CD4-positive, alpha-beta memory T cell (primary cell): Measurements from ENCODE around the gene SMARCB1. TPM values are rescaled to one million over a fixed set of nuclear protein-coding genes. Genes with fewer than 3 reads are reported as not detected.

Source experiments
- CTCF ChIA-PET: fragments of 350-600 bp; sonication (Branson Sonifier 250); formaldehyde crosslinking; loops from one replicate; lab custom pipeline; 2021; ENCODE audit warnings: inconsistent platforms; ENCODE audit not compliant: partially characterized antibody; lab: Charles Lee
- POLR2A ChIA-PET: fragments of 350-600 bp; sonication (Branson Sonifier 250); formaldehyde crosslinking; loops from one replicate; lab custom pipeline; 2021; ENCODE audit not compliant: partially characterized antibody; lab: Charles Lee
- DNase-seq, 5 donors: peaks; one replicate each; pipeline versions ENCODE4 v3.0.0 to v3.0.0-alpha.2; 2020 to 2022; ENCODE audit warnings: mixed read lengths in 1 of 5
- H3K27ac ChIP-seq: one replicate; pipeline ENCODE4 v1.7.0; 2013; ENCODE audit warnings: low read depth, low read length
- H3K27me3 ChIP-seq: 2 replicates; pipeline ENCODE4 v1.7.0; 2013; ENCODE audit warnings: mild to moderate bottlenecking, low read length, moderate library complexity; ENCODE audit not compliant: insufficient read depth
- H3K36me3 ChIP-seq: 2 replicates; pipeline ENCODE4 v1.7.0; 2013; ENCODE audit warnings: mild to moderate bottlenecking, low read length, moderate library complexity; ENCODE audit not compliant: insufficient read depth
- H3K4me1 ChIP-seq: 2 replicates; pipeline ENCODE4 v1.7.0; 2013; ENCODE audit warnings: mild to moderate bottlenecking, low read length, moderate library complexity; ENCODE audit not compliant: insufficient read depth
- H3K4me3 ChIP-seq, 2 donors: one replicate each; pipeline ENCODE4 v1.7.0; 2013; ENCODE audit warnings: low read length in 2 of 2, mild to moderate bottlenecking in 1 of 2
- H3K9me3 ChIP-seq, 2 donors: one replicate each; pipeline ENCODE4 v1.7.0; 2013; ENCODE audit warnings: low read length in 2 of 2, control low read depth in 1 of 2; ENCODE audit not compliant: control insufficient read depth in 1 of 2
- H3K27ac Mint-ChIP-seq, 7 donors: one replicate each; pipeline ENCODE4 v1.8.0; 2020 to 2021; ENCODE audit warnings: mixed read lengths in 7 of 7, mild to moderate bottlenecking in 6 of 7, inconsistent platforms in 3 of 7, moderate library complexity in 3 of 7
- H3K27me3 Mint-ChIP-seq, 2 donors: one replicate each; pipeline ENCODE4 v1.8.0; 2020 to 2021; ENCODE audit warnings: mixed read lengths in 2 of 2
- H3K36me3 Mint-ChIP-seq, 2 donors: one replicate each; pipeline ENCODE4 v1.8.0; 2020 to 2021; ENCODE audit warnings: mixed read lengths in 2 of 2, inconsistent platforms in 1 of 2, mild to moderate bottlenecking in 1 of 2
- H3K4me1 Mint-ChIP-seq, 4 donors: one replicate each; pipeline ENCODE4 v1.8.0; 2020 to 2021; ENCODE audit warnings: mixed read lengths in 4 of 4, mild to moderate bottlenecking in 1 of 4
- H3K4me3 Mint-ChIP-seq, 8 donors: one replicate each; pipeline ENCODE4 v1.8.0; 2020 to 2021; ENCODE audit warnings: mixed read lengths in 8 of 8, mild to moderate bottlenecking in 7 of 8, moderate library complexity in 6 of 8, inconsistent platforms in 3 of 8
- H3K9me3 Mint-ChIP-seq, 8 donors: one replicate each; pipeline ENCODE4 v1.8.0; 2020 to 2021; ENCODE audit warnings: mixed read lengths in 8 of 8, mild to moderate bottlenecking in 5 of 8, inconsistent platforms in 3 of 8, moderate library complexity in 1 of 8
- intact Hi-C: fragments of 100-400 bp; cut with micrococcal nuclease; formaldehyde crosslinking; loops from one replicate; pipeline ENCODE4 v1.15.1; 2023
- polyA plus RNA-seq, 2 donors: library from polyadenylated mRNA; unstranded; fragments of 300-500 nt; fragmentation: Illumina TruSeq; gene quantifications; one replicate each; pipeline ENCODE4 v1.2.3, GENCODE V29; 2021
- total RNA-seq, 2 experiments: library from RNA; stranded (reverse); gene quantifications; one replicate each; pipeline ENCODE4 v1.2.3, GENCODE V29; 2021

The SMARCB1 gene
- total and polyA plus RNA-seq, 4 experiments from 2014 or later: 36.6 to 46.0 (median 41.7) TPM

DNA sequence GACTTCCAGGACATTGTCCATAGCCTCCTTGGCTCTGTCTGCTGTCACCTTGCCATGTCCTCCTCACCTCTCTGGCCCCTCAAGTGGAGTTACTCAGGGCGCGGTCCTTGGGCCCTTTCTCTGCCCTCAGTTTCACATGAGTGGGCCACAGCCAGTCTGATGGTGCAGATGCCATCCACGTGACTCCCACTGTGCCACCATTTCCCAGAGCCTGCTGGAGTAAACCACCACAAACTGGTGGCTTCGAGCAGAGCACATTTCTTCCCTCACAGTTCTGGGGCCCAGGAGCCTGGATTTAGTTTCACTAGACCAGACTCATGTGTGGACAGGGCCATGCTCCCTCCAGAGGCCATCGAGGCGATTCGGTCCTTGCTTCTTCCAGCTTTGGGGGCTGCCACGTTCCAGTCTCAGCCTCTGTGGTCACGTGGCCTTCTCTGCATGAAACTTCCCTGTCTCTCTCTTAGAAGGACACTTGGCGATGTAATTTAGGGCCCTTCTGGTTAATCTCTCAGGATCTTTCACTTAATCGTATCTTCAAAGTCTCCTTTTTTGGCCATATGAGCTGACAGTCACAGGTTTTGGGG lies 14.6 kb downstream of the SMARCB1 start:
- H3K9me3 Mint-ChIP-seq: no peaks in the 10 kb centered on the region
- intact Hi-C loops: no loop called here
- H3K4me3 Mint-ChIP-seq: no peak overlapping the region
- CTCF ChIA-PET: no interaction called here
- no peaks in the 10 kb centered on the region for H3K9me3 ChIP-seq
- peak overlapping the region in 2 of 7 donors; percentile 24 to 55 for H3K27ac Mint-ChIP-seq
- DNase-seq: no peak
- H3K27ac ChIP-seq: no peak overlapping the region
- H3K4me1 Mint-ChIP-seq: no peaks in the 10 kb centered on the region
- H3K36me3 ChIP-seq: peaks cover 62% of the 10 kb centered on the region
- H3K4me3 ChIP-seq: no peak overlapping the region
- H3K27me3 ChIP-seq: no peaks in the 10 kb centered on the region
- H3K27me3 Mint-ChIP-seq: no peaks in the 10 kb centered on the region
- H3K36me3 Mint-ChIP-seq: peaks cover 55 to 73% of the 10 kb centered on the region in 2 donors
- H3K4me1 ChIP-seq: no peaks in the 10 kb centered on the region
- POLR2A ChIA-PET: interaction anchor here (0.6 to 1.3 kb wide), 2 partner anchors 13 kb away, joined by 3 read pairs; no protein-coding TSS in a partner anchor

DNA sequence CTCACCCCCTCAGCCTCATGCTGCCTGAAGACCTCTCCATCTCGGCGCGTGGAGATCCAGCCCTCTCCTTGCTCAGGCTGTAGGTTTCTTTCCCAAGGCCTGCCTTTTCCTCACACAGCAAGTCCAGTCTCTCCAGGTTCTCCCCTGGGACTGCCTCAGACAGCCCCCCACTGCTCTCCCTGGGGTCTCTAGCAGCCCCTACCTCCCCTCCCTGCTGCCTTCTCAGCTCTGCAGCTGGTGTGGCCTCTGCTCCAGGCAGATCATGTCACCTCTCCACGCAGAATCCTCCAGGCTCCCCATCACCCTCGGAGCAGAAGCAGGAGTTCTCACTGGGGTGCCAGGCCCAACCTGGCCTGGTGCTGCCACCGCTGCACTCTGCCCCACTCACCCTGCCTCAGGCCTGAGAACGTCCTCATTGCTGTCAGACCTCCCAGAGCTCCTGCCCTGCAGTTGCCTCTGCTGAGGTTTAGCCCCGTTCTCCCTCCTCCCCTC lies 15.2 kb downstream of the SMARCB1 start:
- DNase-seq: no peak
- Mint-ChIP-seq H3K9me3 (no peaks in the 10 kb centered on the region), H3K27me3 (no peaks in the 10 kb centered on the region), H3K36me3 (peaks cover 58 to 71% of the 10 kb centered on the region in 2 donors), H3K4me1 (no peaks in the 10 kb centered on the region), H3K4me3 (no peak overlapping the region), H3K27ac (peak overlapping the region in 2 of 7 donors; percentile 53 to 75)
- no peak overlapping the region for H3K27ac ChIP-seq
- ChIA-PET POLR2A (interaction anchor here (0.6 to 1.3 kb wide), 2 partner anchors 12 to 13 kb away, joined by 3 read pairs; no protein-coding TSS in a partner anchor), CTCF (no interaction called here)
- intact Hi-C loops: no loop called here
- peaks cover 60% of the 10 kb centered on the region for H3K36me3 ChIP-seq
- no peak overlapping the region for H3K4me3 ChIP-seq
- H3K9me3 ChIP-seq: no peaks in the 10 kb centered on the region
- H3K27me3 ChIP-seq: no peaks in the 10 kb centered on the region
- H3K4me1 ChIP-seq: no peaks in the 10 kb centered on the region

DNA sequence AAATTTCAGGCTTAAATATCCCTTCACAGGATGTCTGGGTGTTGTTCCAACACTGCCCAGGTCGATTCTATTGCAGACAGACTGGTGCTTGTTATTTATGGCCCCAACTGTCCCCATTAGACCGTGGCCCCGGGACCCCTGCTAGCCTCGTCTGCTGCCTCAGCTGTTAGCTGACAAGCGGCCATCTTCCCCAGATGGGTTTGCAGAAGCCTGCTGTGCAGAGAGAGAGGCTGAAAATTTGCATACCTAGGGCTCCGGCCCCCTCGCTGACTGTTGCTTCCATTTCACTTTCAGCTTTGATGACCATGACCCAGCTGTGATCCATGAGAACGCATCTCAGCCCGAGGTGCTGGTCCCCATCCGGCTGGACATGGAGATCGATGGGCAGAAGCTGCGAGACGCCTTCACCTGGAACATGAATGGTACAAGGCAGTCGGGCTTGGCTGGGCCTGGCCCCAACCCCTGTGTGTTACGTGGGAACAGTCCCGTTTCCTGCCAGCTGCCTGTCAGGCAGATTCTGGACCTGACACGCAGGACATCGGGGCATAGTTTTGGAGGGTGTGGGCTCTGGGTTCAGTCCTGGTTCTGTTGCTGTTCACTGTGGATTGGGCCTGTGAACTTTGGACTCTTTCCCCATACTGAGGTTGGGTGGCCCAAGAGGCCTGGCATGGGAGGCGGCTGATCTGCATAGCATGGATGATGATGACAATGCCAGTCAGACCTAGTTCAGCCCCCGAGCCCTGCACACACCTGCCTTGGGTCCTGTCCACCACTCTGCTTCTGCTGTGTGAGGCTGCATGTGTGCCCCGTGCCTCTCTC lies 16.4 kb downstream of the SMARCB1 start:
- H3K27ac ChIP-seq: no peak overlapping the region
- intact Hi-C loops: no loop called here
- no peak for DNase-seq
- H3K9me3 ChIP-seq: no peaks in the 10 kb centered on the region
- ChIA-PET POLR2A (no interaction called here), CTCF (no interaction called here)
- H3K27me3 ChIP-seq: no peaks in the 10 kb centered on the region
- H3K4me3 ChIP-seq: no peak overlapping the region
- peaks cover 63% of the 10 kb centered on the region for H3K36me3 ChIP-seq
- H3K36me3 Mint-ChIP-seq: peaks cover 62 to 72% of the 10 kb centered on the region in 2 donors
- H3K27ac Mint-ChIP-seq: peak overlapping the region in 2 of 7 donors; percentile 36 to 47
- H3K4me1 ChIP-seq: no peaks in the 10 kb centered on the region
- no peaks in the 10 kb centered on the region for H3K9me3 Mint-ChIP-seq
- H3K4me1 Mint-ChIP-seq: no peaks in the 10 kb centered on the region
- H3K27me3 Mint-ChIP-seq: no peaks in the 10 kb centered on the region
- H3K4me3 Mint-ChIP-seq: no peak overlapping the region

DNA sequence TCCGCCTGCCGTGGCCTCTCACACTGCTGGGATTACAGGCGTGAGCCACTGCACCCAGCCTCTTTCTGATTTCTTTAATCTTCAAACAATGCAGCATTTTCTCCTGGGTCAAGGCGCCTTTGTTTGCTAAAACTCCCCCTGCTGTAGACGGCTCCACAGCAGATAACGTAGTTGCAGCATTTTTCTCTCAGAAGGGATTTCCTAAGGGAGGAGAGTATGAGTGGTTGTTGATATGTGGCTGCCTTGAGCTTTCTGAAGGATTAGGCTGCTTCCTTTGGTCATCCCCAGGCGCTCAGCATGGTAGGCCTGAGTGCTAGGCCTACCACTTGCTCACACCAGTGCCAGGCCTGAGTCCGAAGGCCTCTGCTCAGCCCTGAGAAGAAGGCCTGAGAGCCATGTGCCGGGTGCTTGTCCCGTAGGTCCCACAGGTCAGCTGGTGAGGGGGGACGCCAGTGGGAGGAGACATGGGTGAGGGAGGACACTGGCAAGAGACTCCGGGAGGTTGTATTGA lies 18.1 kb downstream of the SMARCB1 start:
- no peaks in the 10 kb centered on the region for H3K9me3 Mint-ChIP-seq
- no peaks in the 10 kb centered on the region for H3K27me3 ChIP-seq
- no peak overlapping the region for H3K4me3 ChIP-seq
- no peaks in the 10 kb centered on the region for H3K27me3 Mint-ChIP-seq
- POLR2A ChIA-PET: no interaction called here
- no peak overlapping the region for H3K27ac ChIP-seq
- CTCF ChIA-PET: interaction anchor here (1.0 kb wide), 1 partner anchor 34 kb away, joined by 3 read pairs; no protein-coding TSS in a partner anchor
- H3K9me3 ChIP-seq: no peaks in the 10 kb centered on the region
- no peaks in the 10 kb centered on the region for H3K4me1 Mint-ChIP-seq
- peak overlapping the region in 2 of 7 donors; percentile 30 to 36 for H3K27ac Mint-ChIP-seq
- no peak for DNase-seq
- peaks cover 63% of the 10 kb centered on the region for H3K36me3 ChIP-seq
- H3K4me1 ChIP-seq: no peaks in the 10 kb centered on the region
- intact Hi-C loops: no loop called here
- H3K4me3 Mint-ChIP-seq: no peak overlapping the region
- peaks cover 59 to 66% of the 10 kb centered on the region in 2 donors for H3K36me3 Mint-ChIP-seq

DNA sequence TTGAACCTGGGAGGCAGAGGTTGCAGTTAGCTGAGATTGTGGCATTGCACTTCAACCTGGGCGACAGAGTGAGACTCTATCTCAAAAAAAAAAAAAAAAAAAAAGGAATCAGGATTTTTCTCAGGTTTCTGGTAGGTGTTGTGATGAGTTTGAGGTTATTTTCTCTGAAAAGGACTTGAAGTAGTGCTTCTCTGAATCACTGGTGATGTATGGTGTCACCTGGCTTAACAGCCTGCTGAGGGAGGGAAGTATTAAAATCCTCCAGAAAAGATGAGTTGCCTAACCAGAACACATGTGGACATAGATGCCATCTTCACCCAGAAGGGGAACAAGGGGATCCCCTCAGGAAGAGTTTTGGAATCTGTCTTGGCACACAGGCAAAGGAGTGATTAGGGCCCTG lies 20.1 kb downstream of the SMARCB1 start:
- Mint-ChIP-seq H3K27me3 (no peaks in the 10 kb centered on the region), H3K27ac (peak overlapping the region in 2 of 7 donors; percentile 0 to 22), H3K4me1 (peaks cover 0 to 2% (median 0%) of the 10 kb centered on the region in 4 donors), H3K36me3 (peaks cover 50 to 52% of the 10 kb centered on the region in 2 donors), H3K4me3 (no peak overlapping the region), H3K9me3 (no peaks in the 10 kb centered on the region)
- peaks cover 43% of the 10 kb centered on the region for H3K36me3 ChIP-seq
- H3K4me1 ChIP-seq: no peaks in the 10 kb centered on the region
- ChIA-PET POLR2A (no interaction called here), CTCF (no interaction called here)
- intact Hi-C loops: no loop called here
- no peak for DNase-seq
- no peak overlapping the region for H3K4me3 ChIP-seq
- no peaks in the 10 kb centered on the region for H3K27me3 ChIP-seq
- no peak overlapping the region for H3K27ac ChIP-seq
- H3K9me3 ChIP-seq: no peaks in the 10 kb centered on the region

DNA sequence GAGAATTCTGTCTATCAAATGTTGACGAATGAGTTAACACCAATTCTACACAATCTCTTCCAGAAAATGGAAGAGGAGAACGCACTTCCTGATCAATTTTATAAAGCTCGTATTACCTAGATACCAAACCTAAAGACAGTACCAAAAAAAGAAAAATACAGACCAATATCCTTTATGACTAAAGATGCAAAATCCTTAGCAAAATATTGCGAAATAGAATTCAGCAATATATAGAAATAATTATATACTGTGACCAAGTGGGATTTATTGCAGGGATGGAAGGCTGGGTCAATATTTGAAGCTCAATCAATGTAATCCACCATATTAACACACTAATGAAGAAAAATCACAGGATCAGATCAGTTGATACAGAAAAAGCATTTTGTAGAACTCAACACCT lies 25.6 kb downstream of the SMARCB1 start:
- Mint-ChIP-seq H3K36me3 (peaks cover 37 to 40% of the 10 kb centered on the region in 2 donors), H3K27ac (no peak overlapping the region)
- POLR2A ChIA-PET: no interaction called here

DNA sequence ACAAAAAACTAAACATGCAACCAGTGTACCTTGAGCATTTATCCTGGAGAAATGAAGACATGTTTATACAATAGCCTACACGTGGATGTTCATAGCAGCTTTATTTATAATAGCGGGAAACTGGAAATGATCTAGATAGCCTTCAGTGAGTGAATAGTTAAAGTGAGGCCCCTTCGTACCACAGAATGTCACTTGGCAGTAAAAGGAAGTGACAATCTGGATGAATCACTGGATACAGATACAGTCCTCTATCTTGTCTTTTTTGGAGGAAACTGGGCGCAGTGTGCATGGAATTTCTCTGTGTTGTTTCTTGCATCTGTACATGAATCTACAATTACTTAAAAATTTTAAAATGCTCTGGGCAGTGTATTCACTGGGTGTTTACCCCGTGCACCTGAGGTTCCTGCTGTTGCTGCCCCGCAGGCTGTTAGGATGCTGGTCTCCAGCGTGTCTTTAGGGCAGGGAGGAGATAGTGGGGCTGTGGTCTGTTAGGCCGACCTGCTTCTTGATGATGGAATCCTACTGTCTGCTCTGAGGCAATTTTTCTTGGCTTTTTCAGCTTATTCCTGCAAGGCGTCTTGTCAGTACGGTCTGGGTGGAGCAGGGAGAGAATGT lies 28.9 kb downstream of the SMARCB1 start:
- Mint-ChIP-seq H3K36me3 (peaks cover 40 to 58% of the 10 kb centered on the region in 2 donors), H3K27me3 (no peaks in the 10 kb centered on the region), H3K4me3 (no peak overlapping the region), H3K27ac (no peak overlapping the region), H3K9me3 (no peaks in the 10 kb centered on the region), H3K4me1 (peaks cover 0 to 3% (median 0%) of the 10 kb centered on the region in 4 donors)
- Histone ChIP-seq H3K27me3 (no peaks in the 10 kb centered on the region), H3K4me3 (no peak overlapping the region), H3K36me3 (peaks cover 22% of the 10 kb centered on the region), H3K4me1 (no peaks in the 10 kb centered on the region), H3K9me3 (no peaks in the 10 kb centered on the region), H3K27ac (no peak overlapping the region)
- ChIA-PET CTCF (no interaction called here), POLR2A (no interaction called here)
- no peak for DNase-seq
- intact Hi-C loops: no loop called here

More for the DNA sequence above, 25.6 kb downstream of the SMARCB1 start:
- H3K27me3 Mint-ChIP-seq: no peaks in the 10 kb centered on the region
- intact Hi-C loops: no loop called here
- DNase-seq: no peak
- peaks cover 12% of the 10 kb centered on the region for H3K36me3 ChIP-seq
- no peaks in the 10 kb centered on the region for H3K9me3 ChIP-seq
- CTCF ChIA-PET: no interaction called here
- no peak overlapping the region for H3K4me3 Mint-ChIP-seq
- no peaks in the 10 kb centered on the region for H3K9me3 Mint-ChIP-seq
- H3K4me3 ChIP-seq: no peak overlapping the region
- no peaks in the 10 kb centered on the region for H3K27me3 ChIP-seq
- no peaks in the 10 kb centered on the region for H3K4me1 ChIP-seq
- peaks cover 0 to 2% (median 0%) of the 10 kb centered on the region in 4 donors for H3K4me1 Mint-ChIP-seq
- no peak overlapping the region for H3K27ac ChIP-seq
